Measurements from ENCODE around the gene CTBP2.
"Not testable (repeated sequence)": the region's sequence is repeated elsewhere in the genome, so short reads cannot be mapped to it uniquely, and the experiment has no call there.

The CTBP2 gene

GRCh38 chr10:125179107-125179506 is 18.7 kb upstream of the CTBP2 start:
- not testable (repeated sequence) for DNase-seq

GRCh38 chr10:125177641-125178640 is 17.6 kb upstream of the CTBP2 start:
- no peak for DNase-seq

GRCh38 chr10:125175807-125176206 is 15.4 kb upstream of the CTBP2 start:
- no peak for DNase-seq

GRCh38 chr10:125174360-125174759 is 14.0 kb upstream of the CTBP2 start:
- DNase-seq = no peak

DNA sequence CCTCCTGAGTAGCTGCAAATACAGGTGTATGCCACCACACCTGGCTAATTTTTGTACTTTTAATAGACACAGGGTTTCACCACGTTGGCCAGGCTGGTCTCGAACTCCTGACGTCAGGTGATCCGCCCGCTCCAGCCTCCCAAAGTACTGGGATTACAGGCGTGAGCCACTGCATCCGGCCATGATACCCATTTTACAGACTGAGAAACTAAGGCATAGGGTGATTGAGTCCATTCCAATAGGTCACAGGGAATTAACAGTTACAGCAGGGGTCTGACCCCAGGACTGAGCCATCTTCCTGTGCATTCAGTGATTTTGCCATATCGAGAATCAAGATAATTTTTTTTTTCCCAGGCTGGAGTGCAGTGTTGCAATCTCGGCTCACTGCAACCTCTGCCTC is 12.3 kb upstream of the CTBP2 start:
- no peak for DNase-seq

DNA sequence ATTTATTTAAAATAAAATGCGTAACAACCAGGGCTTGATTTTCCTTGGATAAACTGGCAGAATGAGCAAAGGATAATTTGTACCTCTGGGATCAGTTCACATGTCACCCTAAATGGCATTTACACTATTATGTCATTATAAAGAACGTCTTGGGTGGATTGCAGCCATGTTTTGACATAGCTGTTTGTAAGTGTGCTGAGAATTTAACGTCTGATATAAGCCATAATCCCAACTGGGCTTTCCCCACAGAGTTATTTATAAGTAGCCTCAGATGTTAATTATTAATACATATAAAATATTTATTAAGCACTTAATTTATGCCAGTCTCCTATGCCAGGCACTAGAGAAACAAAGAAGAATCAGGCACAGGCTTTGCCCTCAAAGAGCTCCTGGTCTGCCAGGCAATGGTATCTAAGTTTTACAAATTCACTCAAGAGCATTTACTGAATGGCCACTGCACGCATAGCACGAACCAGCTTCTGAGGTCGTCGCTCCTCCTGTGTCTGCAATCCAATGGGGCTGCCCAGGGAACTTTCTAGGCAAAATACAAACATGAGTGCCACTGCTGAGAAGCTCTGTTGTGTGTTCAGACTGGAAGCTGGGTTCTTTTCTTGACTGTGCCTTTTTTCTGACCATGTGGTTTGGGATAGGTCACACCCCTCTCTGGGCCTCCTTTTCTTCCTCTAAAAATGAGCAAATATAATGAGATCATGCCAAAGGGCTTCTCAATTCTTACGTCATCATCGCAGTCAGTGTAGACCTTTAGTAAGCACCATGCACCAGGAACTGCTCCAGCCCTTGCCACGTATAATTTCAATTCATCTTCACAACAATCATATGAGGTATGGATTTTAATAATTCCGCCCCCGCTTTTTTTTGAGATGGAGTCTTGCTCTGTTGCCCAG is 11.3 kb upstream of the CTBP2 start:
- no peak for DNase-seq

DNA sequence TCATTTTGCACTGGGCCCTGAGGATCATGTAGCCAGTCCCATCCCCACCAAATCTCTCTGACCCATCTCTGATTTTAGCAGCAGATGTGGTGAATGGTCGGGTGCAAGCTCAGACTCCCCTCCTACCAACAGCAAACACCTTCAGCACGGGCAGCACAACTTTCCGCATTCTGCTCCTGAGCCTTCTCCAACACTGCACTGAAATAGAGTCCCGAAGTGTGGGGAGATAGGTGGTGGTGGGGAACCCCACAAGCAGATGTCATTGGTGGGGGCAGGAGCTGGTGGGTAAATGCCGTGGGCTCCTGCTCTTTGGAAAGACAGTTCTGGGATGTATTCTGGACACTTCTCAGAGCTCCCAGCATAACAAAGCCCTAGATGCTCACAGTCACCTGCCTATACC is 9.6 kb upstream of the CTBP2 start:
- DNase-seq = no peak

- no peak for DNase-seq
Measured at GRCh38 chr10:125169279-125169678, 8.9 kb upstream of the CTBP2 start.

GRCh38 chr10:125166658-125167057 is 6.3 kb upstream of the CTBP2 start:
- DNase-seq = no peak

GRCh38 chr10:125165584-125166573 is 5.5 kb upstream of the CTBP2 start:
- no peak for DNase-seq

GRCh38 chr10:125164421-125164820 is 4.1 kb upstream of the CTBP2 start:
- no peak for DNase-seq

GRCh38 chr10:125163803-125164202 is 3.4 kb upstream of the CTBP2 start:
- DNase-seq = no peak

DNA sequence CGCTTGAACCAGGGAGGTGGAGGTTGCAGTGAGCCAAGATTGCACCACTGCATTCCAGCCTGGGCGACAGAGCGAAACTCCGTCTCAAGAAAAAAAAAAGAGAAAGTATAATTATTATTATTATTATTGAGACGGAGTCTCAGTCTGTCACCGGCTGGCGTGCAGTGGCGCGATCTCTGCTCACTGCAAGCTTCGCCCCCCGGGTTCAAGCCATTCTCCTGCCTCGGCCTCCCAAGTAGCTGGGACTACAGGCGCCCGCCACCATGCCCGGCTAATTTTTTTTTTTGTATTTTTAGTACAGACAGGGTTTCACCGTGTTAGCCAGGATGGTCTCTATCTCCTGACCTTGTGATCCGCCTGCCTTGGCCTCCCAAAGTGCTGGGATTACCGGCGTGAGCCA is 2.9 kb upstream of the CTBP2 start:
- not testable (repeated sequence) for DNase-seq

DNA sequence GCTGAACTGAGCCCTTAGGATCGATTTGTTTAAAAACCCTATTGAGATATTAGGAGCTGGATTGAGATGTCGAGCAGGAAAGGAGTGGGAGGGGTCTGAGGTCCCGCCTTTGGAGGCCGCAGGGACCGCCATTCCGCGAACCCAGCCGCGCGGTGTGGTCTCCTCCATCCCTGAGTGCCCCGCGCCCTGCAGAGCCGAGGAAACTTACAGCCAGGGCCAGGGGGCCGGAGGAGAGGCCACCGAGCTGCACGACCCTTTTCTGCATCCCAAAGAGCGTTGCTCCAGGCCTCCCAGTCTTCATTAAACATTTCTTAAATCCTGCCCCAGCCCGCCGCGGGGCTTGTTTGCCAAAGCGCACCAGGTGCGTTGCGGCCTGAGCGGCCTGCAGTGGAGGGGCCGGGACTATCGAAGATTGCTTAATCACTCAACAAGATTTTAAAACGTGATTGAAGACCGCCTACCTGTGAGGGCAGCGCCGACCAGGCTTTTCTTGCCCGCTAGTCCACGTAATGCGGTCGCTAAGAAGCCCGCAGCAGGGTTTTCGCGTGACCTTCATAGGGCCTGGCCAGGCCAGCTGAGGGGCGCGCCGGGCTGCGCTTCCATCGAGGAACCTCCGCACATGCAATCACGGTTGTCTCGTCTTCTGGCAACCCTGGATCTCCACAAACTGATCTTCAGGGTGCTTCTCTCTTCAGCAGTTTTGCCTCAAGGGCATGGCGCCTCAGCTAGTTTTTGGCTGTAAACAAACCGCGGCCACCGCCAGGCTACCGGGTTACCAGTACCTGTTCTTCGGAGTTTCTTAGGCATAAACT is 2.0 kb upstream of the CTBP2 start:
- no peak for DNase-seq

DNA sequence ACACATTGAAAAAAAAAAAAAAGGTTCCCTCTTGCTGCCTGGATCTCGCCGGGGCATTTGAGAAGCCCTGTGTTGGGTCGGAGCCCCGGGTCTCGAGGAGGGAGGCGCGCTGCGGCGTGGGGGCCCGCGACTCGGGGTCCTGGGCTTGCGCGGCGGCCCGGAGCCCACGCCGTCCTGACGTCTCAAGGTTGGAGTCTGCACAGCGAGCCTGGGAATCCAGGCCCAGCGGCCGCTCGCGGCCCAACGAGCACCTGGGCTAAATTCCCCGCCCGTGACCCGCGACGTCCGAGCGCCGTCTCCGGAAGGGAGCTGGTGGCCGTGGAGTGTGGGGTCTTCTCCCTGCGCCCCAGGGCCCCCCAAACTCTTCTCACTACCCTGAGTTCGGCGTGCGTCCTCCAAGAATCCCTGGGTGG is 1.4 kb upstream of the CTBP2 start:
- DNase-seq = no peak

GRCh38 chr10:125160856-125161706 is 718 bp upstream of the CTBP2 start:
- no peak for DNase-seq

GRCh38 chr10:125159486-125159931 is 854 bp downstream of the CTBP2 start:
- no peak for DNase-seq

DNA sequence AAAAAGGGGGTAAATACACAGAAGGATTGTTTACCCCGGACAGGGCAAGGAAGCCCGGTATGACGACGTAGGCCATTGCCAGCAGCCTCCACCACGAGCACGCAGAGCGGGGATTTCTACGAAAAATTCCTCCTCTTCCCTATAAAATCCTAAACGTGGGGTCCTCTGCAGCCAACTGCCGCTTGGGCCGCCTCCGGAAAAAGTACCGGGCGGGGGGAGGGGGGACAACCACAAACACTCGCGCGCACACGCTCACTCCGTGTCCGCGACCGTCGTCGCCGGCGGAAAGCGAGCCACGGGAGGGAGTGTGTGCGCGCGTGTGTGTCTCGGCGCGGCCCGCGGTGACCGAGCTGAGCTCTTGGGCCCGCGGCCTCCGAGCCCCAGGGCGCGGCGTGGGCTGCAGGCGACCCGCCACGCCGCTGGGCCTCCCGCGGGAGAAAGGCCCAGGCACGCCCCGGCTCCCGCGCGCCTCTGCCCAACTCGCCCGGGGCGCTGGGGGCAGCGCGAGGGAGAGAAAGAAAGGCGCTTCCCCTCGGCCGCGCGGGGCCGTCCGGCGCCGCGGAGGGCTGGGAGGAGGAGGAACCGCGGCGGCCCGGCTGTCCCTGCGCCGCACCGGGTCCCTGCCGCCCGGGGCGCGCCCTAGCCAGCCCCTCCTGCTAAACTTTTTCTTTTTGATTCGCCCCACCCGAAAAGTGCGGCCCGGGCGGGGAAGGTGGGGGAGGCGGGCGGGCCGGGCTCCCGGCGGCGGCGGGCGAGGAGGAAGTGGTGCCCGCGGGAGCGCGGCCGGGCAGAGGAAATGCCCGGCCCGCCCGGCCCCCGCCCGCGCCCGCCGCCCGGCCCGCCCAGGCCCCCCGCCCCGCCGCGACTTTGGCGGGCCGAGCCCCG is 1.5 kb downstream of the CTBP2 start:
- DNase-seq = no peak

DNA sequence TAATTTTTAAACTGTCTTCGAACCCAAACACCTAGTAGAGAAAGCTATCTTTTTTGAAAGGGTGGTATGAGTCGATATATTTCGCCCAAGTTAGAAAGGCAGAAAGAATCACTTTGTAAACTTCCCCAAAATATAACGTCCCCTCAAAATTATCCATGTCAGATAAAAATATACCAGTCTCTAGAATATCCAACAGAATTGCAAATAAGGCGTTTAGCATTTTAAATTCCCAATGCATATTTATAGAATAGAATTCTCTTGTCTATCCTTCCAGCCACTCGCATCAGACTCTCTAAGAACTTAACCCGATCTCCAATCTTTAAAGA is 2.1 kb downstream of the CTBP2 start:
- DNase-seq = no peak

GRCh38 chr10:125157505-125157904 is 2.9 kb downstream of the CTBP2 start:
- no peak for DNase-seq
